Effector CD8-positive, alpha-beta T cell (primary cell): Measurements from ENCODE around the gene MAST4.

Source experiments
- DNase-seq: peaks from one replicate; lab custom pipeline; 2025; lab: John Stamatoyannopoulos, UW

MAST4 gene

GRCh38 chr5:67187006-67187715 lies 591.0 kb downstream of the MAST4 start:
- DNase-seq, result no peak

GRCh38 chr5:67188274-67189078 lies 592.3 kb downstream of the MAST4 start:
- no peak for DNase-seq

GRCh38 chr5:67189079-67189354 lies 592.8 kb downstream of the MAST4 start:
- no peak for DNase-seq

- no peak for DNase-seq
These were observed 593.7 kb downstream of the MAST4 start for GRCh38 chr5:67189931-67190330.

- DNase-seq, result no peak
These were observed 594.2 kb downstream of the MAST4 start for GRCh38 chr5:67190410-67190809.

GRCh38 chr5:67190861-67191260 lies 594.7 kb downstream of the MAST4 start:
- no peak for DNase-seq

- no peak for DNase-seq
These were observed 596.7 kb downstream of the MAST4 start for GRCh38 chr5:67192719-67193438.

GRCh38 chr5:67193439-67193807 lies 597.2 kb downstream of the MAST4 start:
- DNase-seq, result no peak

GRCh38 chr5:67194166-67194565 lies 598.0 kb downstream of the MAST4 start:
- no peak for DNase-seq

GRCh38 chr5:67195406-67196275 lies 599.4 kb downstream of the MAST4 start:
- DNase-seq, result no peak

- no peak for DNase-seq
These were observed 600.4 kb downstream of the MAST4 start, which contains the start of gene CD180 for GRCh38 chr5:67196537-67197059. Gene CD180 (minus strand): TSS chr5:67196799. CDS start chr5:67196641, 158 bp downstream.

GRCh38 chr5:67197536-67197935 lies 601.3 kb downstream of the MAST4 start:
- DNase-seq, result no peak

- DNase-seq, result no peak
These were observed 602.7 kb downstream of the MAST4 start for GRCh38 chr5:67198917-67199316.

GRCh38 chr5:67199859-67200258 lies 603.7 kb downstream of the MAST4 start:
- DNase-seq, result no peak

- DNase-seq, result no peak
These were observed 604.8 kb downstream of the MAST4 start for GRCh38 chr5:67200809-67201562.

- no peak for DNase-seq
These were observed 605.8 kb downstream of the MAST4 start for GRCh38 chr5:67201897-67202549.

GRCh38 chr5:67202828-67203227 lies 606.6 kb downstream of the MAST4 start:
- no peak for DNase-seq

- DNase-seq, result no peak
These were observed 607.5 kb downstream of the MAST4 start for GRCh38 chr5:67203701-67204074.

GRCh38 chr5:67204821-67205220 lies 608.6 kb downstream of the MAST4 start:
- DNase-seq, result no peak

- no peak for DNase-seq
These were observed 609.8 kb downstream of the MAST4 start for GRCh38 chr5:67205981-67206380.
